Liver (tissue), 9 donors: Measurements from ENCODE around the gene C16orf86. TPM values are rescaled to one million over a fixed set of nuclear protein-coding genes. Genes with fewer than 3 reads are reported as not detected.

ENCODE experiments used
- DNase-seq: peaks from one replicate; pipeline ENCODE4 v3.0.0-alpha.2; 2017; ENCODE audit warnings: low spot score
- H3K27ac ChIP-seq, 2 donors: one replicate each; pipeline ENCODE4 v1.7.0; 2013; ENCODE audit warnings: inconsistent platforms in 2 of 2, low read length in 2 of 2, control low read depth in 1 of 2, low read depth in 1 of 2, mild to moderate bottlenecking in 1 of 2
- H3K27me3 ChIP-seq, 4 donors: one replicate each; pipeline versions ENCODE4 v1.6.1 to v1.7.0; 2013; ENCODE audit warnings: low read length in 3 of 4, inconsistent platforms in 1 of 4, mild to moderate bottlenecking in 1 of 4, moderate library complexity in 1 of 4; ENCODE audit not compliant: control insufficient read depth in 4 of 4, insufficient read depth in 4 of 4
- H3K36me3 ChIP-seq, 4 donors: one replicate each; pipeline versions ENCODE4 v1.6.1 to v1.7.0; 2013; ENCODE audit warnings: low read length in 3 of 4, mild to moderate bottlenecking in 3 of 4, low read depth in 1 of 4, moderate library complexity in 1 of 4; ENCODE audit not compliant: control insufficient read depth in 4 of 4, insufficient read depth in 3 of 4
- H3K4me1 ChIP-seq, 4 donors: one replicate each; pipeline versions ENCODE4 v1.6.1 to v1.7.0; 2013; ENCODE audit warnings: low read length in 3 of 4, mild to moderate bottlenecking in 3 of 4, moderate library complexity in 1 of 4; ENCODE audit not compliant: control insufficient read depth in 4 of 4, insufficient read depth in 4 of 4
- H3K4me3 ChIP-seq, 3 donors: one replicate each; pipeline versions ENCODE4 v1.6.1 to v1.7.0; 2013; ENCODE audit warnings: low read length in 3 of 3, control low read depth in 1 of 3, low read depth in 1 of 3, mild to moderate bottlenecking in 1 of 3
- H3K9ac ChIP-seq, 2 donors: one replicate each; pipeline ENCODE4 v1.7.0; 2013; ENCODE audit warnings: low read length in 2 of 2, mild to moderate bottlenecking in 2 of 2, moderate library complexity in 2 of 2, control low read depth in 1 of 2, low read depth in 1 of 2
- H3K9me3 ChIP-seq, 4 donors: one replicate each; pipeline versions ENCODE4 v1.6.1 to v1.7.0; 2013; ENCODE audit warnings: low read length in 3 of 4; ENCODE audit not compliant: control insufficient read depth in 4 of 4
- FOXA2 ChIP-seq: IDR thresholded peaks from 2 replicates; pipeline ENCODE4 v1.6.1; 2016; ENCODE audit warnings: antibody characterized with exemption
- HNF4G ChIP-seq: IDR thresholded peaks from 2 replicates; pipeline ENCODE4 v1.6.1; 2016; ENCODE audit warnings: antibody characterized with exemption
- NR2F2 ChIP-seq: IDR thresholded peaks from 2 replicates; pipeline ENCODE4 v1.6.1; 2016; ENCODE audit warnings: antibody characterized with exemption
- RAD21 ChIP-seq, 2 donors: IDR thresholded peaks; 2 replicates each; pipeline ENCODE4 v1.6.1; 2016; ENCODE audit warnings: antibody characterized with exemption in 2 of 2, mild to moderate bottlenecking in 2 of 2
- SP1 ChIP-seq: IDR thresholded peaks from 2 replicates; pipeline ENCODE4 v1.6.1; 2018; ENCODE audit warnings: antibody characterized with exemption, mild to moderate bottlenecking
- TAF1 ChIP-seq: conservative IDR thresholded peaks from 2 replicates; pipeline ENCODE4 v1.6.1; 2016; ENCODE audit warnings: antibody characterized with exemption, mild to moderate bottlenecking
- YY1 ChIP-seq: IDR thresholded peaks from 2 replicates; pipeline ENCODE4 v1.6.1; 2016; ENCODE audit warnings: antibody characterized with exemption, mild to moderate bottlenecking
- ZBTB33 ChIP-seq: IDR thresholded peaks from 2 replicates; pipeline ENCODE4 v1.6.1; 2016; ENCODE audit warnings: antibody characterized with exemption
- WGBS: extraction: QIAGEN DNeasy Blood & Tissue Kit; methylation state at CpG from one replicate; pipeline ENCODE4 v1.1.7; 2013; 5-methylcytosine and 5-hydroxymethylcytosine counted together
- polyA plus RNA-seq, 2 donors: library from polyadenylated mRNA; stranded (reverse) in 1 of 2; unstranded in 1 of 2; fragments of 200-250 nt in 1 of 2; fragments of >200 nt in 1 of 2; fragmentation: Nextera tagmentation in 1 of 2; extraction: Ambion mirVana in 1 of 2; gene quantifications; one replicate each; pipeline versions ENCODE4 v1.2.1 to v1.2.3, GENCODE V29; 2013 to 2015
- total RNA-seq, 2 donors: library from RNA; depleted of rRNA; stranded (reverse); fragments of >200 nt; gene quantifications; one replicate each; pipeline ENCODE4 v1.2.3, GENCODE V29; 2014
- TF ChIP-seq, protein P1 (sequence below): fragments of 150-350 bp; IDR thresholded peaks from 2 replicates; pipeline ENCODE4 v1.5.1; 2017; ENCODE audit warnings: improper control_type of control experiment, low read depth, low read length; ENCODE audit not compliant: missing input control
- donor health status: healthy.
- donor health status: healthy.
- donor health status: healthy.
- donor health status: healthy.
- donor health status: healthy.

The C16orf86 gene
- total and polyA plus RNA-seq, 4 donors: 1.2 to 2.6 (median 2.1) TPM

DNA sequence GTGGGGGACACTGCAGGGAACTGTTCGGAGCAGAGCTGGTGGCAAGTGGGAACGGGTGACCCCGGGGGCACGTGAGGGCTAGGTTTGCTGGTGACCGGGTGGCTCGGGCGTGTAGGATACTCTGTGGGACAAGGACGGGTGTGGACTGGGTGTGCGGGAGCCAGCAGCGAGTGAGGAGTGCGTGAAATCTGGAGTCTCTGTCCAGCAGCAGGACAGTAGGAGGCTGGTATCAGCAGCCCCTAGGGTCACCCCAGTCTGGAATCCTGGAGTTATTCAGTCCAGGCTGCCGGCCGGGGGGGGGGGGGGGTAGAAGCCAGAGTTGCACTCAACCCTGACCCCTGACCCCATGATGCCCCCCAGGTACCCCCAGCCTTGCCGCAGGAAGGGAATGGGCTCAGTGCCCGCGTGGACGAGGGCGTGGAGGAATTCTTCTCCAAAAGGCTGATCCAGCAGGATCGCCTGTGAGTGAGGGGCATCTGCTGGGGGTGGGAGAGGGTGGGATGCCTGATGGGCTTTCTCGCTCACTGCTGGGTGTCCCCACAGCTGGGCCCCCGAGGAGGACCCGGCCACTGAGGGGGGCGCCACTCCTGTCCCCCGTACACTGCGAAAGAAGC is 12.7 kb upstream of the C16orf86 start (continued):
- TF ChIP-seq, protein P1, sequence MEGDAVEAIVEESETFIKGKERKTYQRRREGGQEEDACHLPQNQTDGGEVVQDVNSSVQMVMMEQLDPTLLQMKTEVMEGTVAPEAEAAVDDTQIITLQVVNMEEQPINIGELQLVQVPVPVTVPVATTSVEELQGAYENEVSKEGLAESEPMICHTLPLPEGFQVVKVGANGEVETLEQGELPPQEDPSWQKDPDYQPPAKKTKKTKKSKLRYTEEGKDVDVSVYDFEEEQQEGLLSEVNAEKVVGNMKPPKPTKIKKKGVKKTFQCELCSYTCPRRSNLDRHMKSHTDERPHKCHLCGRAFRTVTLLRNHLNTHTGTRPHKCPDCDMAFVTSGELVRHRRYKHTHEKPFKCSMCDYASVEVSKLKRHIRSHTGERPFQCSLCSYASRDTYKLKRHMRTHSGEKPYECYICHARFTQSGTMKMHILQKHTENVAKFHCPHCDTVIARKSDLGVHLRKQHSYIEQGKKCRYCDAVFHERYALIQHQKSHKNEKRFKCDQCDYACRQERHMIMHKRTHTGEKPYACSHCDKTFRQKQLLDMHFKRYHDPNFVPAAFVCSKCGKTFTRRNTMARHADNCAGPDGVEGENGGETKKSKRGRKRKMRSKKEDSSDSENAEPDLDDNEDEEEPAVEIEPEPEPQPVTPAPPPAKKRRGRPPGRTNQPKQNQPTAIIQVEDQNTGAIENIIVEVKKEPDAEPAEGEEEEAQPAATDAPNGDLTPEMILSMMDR: no peak
- TF ChIP-seq SP1: no peak
- no peak for TF ChIP-seq ZBTB33

- Histone ChIP-seq H3K4me1 (peaks cover 9 to 20% (median 14%) of the 10 kb centered on the region in 4 donors), H3K9ac (no peak overlapping the region), H3K27me3 (no peaks in the 10 kb centered on the region), H3K9me3 (no peaks in the 10 kb centered on the region), H3K27ac (no peak overlapping the region), H3K4me3 (no peak overlapping the region), H3K36me3 (peaks cover 0 to 1% (median 0%) of the 10 kb centered on the region in 4 donors)
- DNase-seq: no peak
- WGBS: 50% methylated on average over 30 of the region's 30 CpGs
- TF ChIP-seq NR2F2: no peak
- no peak for TF ChIP-seq HNF4G
- TF ChIP-seq YY1: no peak
- TF ChIP-seq TAF1: no peak
- TF ChIP-seq RAD21 (IDR thresholded peaks at IDR 0.05): no peak
Measured at GRCh38 chr16:67654403-67654911, 12.2 kb upstream of the C16orf86 start.

GRCh38 chr16:67655363-67655762 is 11.3 kb upstream of the C16orf86 start:
- TF ChIP-seq FOXA2: no peak
- TF ChIP-seq TAF1: no peak
- TF ChIP-seq SP1: no peak
- no peak for TF ChIP-seq HNF4G
- TF ChIP-seq ZBTB33: no peak
- H3K27ac ChIP-seq: no peak overlapping the region
- H3K9me3 ChIP-seq: no peaks in the 10 kb centered on the region
- WGBS: 79% methylated on average over 4 of the region's 4 CpGs
- no peak overlapping the region for H3K9ac ChIP-seq
- H3K4me3 ChIP-seq: no peak overlapping the region
- no peak for DNase-seq
- peaks cover 9 to 27% (median 16%) of the 10 kb centered on the region in 4 donors for H3K4me1 ChIP-seq
- peaks cover 0 to 1% (median 0%) of the 10 kb centered on the region in 4 donors for H3K36me3 ChIP-seq
- no peaks in the 10 kb centered on the region for H3K27me3 ChIP-seq
